GM19397 (cell line): ENCODE data around the gene STAB1.

Experiments
- ATAC-seq: cut with Tn5 transposase; IDR thresholded peaks from one replicate; pipeline ENCODE4 v1.9.1; 2021; ENCODE audit warnings: mild to moderate bottlenecking, moderate library complexity; ENCODE audit not compliant: unreplicated experiment

Gene STAB1, protein sequence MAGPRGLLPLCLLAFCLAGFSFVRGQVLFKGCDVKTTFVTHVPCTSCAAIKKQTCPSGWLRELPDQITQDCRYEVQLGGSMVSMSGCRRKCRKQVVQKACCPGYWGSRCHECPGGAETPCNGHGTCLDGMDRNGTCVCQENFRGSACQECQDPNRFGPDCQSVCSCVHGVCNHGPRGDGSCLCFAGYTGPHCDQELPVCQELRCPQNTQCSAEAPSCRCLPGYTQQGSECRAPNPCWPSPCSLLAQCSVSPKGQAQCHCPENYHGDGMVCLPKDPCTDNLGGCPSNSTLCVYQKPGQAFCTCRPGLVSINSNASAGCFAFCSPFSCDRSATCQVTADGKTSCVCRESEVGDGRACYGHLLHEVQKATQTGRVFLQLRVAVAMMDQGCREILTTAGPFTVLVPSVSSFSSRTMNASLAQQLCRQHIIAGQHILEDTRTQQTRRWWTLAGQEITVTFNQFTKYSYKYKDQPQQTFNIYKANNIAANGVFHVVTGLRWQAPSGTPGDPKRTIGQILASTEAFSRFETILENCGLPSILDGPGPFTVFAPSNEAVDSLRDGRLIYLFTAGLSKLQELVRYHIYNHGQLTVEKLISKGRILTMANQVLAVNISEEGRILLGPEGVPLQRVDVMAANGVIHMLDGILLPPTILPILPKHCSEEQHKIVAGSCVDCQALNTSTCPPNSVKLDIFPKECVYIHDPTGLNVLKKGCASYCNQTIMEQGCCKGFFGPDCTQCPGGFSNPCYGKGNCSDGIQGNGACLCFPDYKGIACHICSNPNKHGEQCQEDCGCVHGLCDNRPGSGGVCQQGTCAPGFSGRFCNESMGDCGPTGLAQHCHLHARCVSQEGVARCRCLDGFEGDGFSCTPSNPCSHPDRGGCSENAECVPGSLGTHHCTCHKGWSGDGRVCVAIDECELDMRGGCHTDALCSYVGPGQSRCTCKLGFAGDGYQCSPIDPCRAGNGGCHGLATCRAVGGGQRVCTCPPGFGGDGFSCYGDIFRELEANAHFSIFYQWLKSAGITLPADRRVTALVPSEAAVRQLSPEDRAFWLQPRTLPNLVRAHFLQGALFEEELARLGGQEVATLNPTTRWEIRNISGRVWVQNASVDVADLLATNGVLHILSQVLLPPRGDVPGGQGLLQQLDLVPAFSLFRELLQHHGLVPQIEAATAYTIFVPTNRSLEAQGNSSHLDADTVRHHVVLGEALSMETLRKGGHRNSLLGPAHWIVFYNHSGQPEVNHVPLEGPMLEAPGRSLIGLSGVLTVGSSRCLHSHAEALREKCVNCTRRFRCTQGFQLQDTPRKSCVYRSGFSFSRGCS (N-terminal part only)

DNA sequence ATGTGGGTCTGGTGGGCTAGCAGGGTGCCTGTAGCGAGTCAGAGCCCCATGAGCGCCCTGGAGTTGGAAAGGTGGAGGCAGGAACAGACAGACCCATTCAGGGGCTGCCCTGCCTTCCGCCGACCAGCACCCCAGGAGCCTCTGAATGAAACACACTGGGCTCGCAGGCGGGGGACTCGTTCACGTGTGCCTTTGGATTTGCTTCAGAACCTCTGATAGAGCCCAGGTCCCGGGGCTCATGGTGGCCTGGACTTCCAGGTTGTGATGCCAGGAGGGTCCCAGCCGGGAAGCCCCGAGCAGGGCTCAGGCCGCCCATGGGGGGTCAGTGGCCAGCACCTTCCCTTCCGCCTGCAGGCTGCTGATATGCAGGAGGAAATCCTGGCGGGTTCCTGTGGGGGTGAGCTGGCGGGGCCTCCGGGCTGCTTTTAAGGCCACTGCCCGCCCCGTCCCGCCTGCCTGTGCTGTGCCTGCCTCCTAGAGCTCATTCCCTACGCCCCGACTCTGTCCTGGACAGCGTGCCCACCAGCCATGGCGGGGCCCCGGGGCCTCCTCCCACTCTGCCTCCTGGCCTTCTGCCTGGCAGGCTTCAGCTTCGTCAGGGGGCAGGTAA lies at the start of gene STAB1:
Gene STAB1, plus strand, starts transcription at position 453 of the 610 bp plus-strand sequence. Its CDS starts 76 bp downstream, at position 529.
- ATAC-seq: no peak

DNA sequence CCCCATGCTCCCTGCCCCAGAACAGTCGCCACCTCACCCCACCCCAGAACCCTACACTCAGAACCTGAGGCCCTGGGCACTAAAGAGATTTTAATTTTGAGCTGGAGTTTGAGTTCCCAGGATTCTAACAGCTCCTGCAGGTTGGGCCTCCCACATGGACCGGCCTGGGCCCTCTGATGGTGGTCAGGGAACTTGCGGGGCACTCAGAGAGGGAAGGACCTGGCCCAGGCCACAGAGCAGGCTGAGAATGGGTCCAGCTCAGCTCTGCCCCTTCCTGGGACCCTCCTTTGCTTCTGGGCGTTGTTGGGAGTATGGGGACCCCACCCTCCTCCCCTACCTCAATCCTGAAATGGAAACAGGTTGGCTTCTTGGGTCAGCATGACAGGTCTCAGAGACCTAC lies 49.1 kb upstream of the STAB1 start:
- ATAC-seq: no peak

DNA sequence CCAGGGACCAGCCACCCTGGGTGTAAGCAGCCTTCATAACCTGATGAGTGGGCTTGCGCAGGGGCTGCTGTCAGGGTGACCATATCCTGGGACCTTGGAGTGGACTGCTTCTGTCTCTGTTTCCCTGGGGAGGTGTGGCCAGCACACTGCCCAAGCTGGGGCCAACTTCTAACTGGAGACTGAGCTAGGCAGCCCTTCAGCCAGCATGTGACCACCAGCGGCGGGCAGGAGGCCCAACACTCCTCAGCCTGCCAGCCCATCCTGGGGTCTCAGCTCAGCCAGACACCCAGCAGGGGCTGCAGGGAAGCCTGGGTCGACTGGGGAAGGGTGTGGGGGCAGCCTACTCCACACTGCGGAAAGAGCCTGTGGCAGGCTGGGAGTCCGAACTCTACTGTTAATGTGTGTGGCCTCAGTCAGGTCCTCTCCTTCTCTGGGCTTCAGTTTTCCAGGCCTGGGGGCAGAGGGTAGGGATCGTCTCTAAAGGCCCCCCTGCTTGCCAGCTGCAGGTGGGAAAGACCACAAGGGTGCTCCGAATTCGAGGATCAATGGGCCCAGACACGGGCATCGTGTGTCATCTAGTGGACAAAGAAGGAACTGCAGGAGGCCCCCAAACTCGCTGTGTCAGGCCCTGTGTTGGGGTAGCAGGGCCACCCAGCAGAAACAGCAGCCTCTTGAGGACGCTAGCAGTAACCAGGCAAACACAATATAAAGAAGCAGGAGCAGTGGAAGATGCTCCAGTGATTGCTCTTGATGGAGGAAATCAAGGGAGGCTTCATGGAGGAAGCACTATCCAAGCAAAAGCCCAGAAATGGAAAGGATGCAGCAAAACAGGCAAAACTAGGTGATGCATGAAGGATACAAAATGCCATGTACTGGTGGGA lies 48.3 kb upstream of the STAB1 start:
- ATAC-seq: no peak

DNA sequence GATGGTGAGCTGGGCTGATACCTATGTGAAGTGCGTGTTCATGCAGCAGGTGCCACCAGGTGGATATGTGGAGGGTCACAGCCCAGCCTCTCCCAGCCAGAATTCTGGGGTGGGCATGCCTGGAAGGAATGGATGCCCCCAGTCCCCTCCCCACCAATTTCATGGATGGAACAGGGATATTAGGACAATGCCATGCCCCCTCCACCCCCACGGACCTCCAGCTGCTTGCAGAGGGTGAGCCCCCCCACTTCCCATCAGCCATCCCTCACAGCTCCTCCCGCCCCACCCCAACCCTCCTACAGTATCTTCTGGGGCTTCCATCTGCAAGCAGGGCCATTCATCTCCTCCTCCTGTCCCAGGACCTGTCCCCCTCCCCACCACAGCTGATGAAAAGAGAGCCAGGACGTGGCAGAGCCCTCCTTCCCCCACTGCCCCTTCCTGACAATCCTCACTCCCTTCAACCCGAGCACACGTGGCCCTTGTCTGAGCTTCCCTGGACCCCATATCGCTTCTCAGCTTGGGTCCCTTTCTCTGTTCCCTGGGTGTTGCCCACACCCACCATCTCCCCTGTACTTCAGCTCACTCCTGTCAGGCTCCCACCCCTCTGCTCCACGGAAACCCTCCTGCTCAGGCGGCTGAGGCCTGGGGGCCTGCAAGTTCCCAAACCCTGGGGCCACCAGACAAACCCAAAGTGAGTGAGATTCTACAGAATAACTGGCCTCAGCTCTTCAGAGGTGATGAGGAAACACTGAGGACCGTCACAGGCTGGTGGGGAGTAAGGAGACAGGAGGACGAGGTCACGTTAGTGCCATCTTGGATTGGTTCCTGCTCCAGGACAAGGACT lies 47.4 kb upstream of the STAB1 start:
- ATAC-seq: no peak

DNA sequence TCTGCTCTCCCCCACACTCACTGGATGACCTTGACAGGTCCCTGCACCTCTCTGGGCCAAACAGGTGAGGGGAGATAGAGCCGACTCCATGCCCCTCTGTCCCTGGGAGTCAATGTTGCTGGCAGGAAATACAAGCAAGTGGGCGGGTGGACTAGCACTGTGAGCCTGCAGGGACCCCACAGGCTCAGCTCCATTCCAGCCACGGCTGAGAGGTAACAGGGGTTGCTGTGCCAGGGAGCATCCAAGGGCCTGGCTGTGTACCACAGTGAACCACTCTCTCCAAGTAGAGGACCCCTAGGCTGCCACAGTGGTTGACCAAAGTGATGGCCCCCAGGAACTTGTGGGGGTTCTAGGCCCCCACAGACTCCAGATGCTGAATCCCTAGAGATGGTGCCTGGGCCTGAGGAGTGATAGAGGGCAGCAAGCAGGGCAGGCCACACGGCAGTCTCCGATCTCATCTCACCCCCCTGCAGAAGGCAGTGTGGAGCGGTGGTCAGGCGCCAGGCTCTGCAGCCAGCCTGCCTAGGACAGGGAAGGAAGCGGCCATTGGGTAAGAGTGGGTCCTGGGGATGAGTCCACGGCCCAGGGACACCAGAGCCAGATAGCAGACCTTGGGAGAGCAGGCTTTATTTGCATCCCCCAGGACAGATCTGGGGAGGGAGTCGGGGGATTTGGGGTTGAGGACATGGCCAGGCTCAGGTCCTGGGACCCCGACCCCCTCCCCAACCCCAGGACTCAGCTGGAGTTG lies 44.5 kb upstream of the STAB1 start:
- no peak for ATAC-seq

DNA sequence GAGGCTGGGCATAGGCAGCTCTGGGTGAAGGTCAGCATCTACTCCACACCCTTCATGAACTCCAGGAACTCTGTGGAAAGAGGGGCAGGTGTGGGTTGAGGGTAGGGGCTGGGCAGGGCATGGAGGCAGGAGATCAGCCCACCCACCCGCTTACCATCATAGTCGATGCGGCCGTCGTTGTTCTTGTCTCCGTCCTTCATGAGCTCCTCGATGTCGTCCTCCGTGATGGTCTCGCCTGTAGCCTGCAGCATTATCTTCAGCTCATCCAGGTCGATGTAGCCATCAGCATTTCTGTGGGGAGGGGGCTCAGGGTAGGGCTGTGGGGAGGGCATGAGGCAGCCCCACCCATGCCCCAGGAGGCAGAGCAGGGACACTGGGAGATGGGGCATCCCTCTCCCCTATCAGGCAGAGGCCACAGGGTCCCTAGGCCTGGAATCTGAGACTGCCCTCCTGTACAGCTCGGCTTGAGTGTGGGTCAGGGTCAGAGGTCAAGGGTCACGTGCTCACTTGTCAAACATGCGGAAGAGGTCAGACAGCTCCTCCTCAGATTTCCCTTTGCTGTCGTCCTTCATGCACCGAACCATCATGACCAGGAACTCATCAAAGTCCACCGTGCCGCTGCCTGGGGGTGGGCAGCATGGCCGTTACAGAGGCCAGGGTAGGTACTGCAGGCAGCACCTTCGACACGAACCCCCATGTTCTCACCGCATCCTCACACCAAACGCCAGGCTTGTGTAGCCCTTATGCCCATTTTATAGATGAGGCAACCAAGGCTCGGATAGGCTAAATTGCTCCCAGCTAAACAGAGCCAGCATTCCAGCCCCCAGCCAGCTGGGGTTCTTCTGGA lies 43.7 kb upstream of the STAB1 start:
- no peak for ATAC-seq

DNA sequence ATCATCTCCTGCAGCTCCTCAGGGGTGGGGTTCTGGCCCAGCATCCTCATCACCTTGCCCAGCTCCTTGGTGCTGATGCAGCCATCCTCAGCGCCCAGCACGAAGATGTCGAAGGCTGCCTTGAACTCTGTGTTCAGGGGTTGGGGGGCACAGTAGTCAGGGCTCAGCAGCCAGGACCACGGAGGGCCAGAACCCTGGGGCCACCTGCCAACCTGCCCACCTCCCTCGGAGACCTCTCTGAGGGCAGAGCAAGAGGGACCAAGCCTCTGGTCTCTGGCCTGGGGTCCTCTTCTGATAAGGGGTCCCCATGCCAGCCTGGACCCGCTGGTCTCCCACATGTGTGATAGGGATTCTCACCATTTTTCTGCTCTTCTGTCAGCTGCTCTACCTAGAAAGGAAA lies 43.0 kb upstream of the STAB1 start:
- no peak for ATAC-seq

DNA sequence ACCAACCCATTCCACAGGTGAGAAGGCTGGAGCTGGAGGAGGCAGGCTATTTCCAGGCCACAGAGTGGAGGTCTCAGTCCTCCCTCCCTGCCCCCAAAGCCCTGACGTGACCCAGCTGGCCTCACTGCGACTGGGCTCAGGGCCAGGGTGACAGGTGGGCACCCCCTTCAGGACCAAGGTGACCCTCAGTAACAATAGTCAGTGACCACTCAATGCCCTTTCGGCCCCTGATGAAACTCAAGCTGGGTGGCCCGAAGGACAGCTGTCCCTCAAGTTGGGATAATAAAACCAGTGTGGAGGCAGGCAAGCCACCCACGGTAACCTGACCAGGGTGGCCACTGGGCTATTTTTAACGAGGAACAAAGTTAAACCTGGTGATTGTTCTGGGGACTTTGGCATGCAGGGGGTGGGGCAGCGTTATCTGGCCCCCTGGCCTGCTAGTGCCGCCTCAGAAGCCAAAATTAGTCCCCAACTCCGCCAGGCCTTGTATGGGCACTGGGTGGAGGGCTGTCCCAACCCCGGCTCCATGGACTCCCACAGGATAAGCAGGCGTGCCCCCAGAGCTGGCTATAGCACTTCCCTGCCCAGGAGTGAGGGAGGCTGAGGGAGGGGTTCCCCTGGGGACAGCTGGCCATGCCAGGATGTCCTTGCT lies 42.4 kb upstream of the STAB1 start:
- ATAC-seq: no peak

DNA sequence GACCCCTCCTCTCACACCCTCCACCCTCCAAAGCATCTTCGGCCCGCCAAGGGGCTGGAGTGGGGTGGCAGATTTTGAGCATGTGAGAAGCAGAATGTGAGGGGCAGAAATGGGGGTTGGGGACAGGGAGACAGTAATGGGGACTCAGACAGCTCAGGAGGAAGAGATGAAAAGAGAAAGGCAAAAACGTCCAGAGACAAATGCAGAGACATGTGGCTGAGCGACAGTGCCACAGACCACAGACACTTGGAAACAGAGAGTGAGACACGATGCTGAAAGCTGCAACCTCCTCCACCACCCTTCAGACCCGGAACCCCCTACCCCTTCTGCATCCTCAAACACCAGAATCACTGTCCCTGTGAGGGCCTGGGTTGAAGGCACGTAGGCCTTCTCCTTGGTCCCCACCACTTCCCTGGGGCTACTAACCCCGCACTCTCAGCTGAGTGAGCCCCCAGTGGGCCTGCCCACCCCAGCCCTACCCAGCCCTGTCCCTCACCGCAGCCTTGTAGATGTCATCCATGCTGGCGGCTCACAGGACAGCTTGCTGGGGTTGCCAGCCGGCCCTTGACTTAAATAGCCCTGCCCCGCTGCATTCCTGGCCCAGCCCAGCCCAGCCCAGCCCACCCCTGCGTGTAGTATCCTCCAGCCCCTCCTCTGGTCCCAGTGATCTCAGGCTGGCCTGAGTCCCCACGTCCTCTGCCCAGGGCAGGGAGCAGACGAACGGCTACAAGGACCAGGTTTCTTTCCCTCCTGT lies 41.5 kb upstream of the STAB1 start, which contains the start of gene TNNC1:
Gene TNNC1, minus strand, starts transcription at position 546 of the 754 bp plus-strand sequence. Its CDS starts 26 bp downstream, at position 520.
- no peak for ATAC-seq

DNA sequence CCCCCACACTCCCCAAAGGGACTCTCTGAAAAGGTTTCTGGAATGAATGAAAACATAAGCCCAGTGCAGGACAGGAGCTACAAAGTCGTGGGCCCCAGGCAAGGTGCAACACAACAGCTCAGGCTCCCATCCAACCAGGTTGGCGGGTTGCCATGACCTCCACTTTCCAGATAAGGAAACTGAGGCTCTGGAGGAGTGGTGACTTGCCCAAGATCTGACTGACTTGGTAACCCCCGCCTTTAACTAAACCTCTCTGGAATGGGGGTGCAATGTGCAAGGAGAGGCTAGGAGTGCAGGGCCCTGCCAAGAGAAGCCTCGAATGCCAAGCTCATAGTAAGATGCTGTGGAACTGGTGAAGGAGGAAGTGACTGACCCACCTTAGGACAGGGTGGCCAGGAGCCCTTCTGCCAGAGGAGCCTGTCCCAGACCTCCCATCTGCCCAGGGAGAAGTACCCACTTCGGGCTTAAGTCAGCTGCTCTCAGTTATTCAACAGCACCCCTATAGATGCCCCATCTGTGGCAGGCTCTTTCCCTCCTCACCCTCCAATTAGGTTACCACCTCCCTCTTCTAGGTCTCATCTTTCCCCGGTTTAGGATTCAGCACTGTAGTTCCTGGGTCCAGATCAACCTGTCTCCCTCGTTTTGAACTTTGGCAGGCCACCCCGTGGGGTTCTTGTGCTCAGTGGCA lies 40.7 kb upstream of the STAB1 start:
- ATAC-seq: no peak

DNA sequence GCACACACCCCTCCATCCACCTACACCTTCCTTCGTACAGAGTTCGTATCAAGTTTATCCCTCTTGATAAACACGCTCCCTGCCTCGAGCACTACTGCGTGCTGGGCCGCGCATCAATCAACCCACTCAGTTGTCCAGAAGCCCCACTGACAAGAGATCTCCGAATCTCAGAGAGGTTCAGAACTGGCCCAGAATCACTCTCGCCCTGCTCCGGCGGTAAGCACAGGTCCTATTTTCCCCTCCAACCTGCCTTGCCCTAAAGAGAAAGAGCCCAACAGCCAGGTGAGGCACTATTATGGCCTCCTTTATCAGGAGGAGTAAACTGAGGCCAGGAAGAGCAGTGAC lies 40.2 kb upstream of the STAB1 start:
- ATAC-seq: peak; percentile 6

DNA sequence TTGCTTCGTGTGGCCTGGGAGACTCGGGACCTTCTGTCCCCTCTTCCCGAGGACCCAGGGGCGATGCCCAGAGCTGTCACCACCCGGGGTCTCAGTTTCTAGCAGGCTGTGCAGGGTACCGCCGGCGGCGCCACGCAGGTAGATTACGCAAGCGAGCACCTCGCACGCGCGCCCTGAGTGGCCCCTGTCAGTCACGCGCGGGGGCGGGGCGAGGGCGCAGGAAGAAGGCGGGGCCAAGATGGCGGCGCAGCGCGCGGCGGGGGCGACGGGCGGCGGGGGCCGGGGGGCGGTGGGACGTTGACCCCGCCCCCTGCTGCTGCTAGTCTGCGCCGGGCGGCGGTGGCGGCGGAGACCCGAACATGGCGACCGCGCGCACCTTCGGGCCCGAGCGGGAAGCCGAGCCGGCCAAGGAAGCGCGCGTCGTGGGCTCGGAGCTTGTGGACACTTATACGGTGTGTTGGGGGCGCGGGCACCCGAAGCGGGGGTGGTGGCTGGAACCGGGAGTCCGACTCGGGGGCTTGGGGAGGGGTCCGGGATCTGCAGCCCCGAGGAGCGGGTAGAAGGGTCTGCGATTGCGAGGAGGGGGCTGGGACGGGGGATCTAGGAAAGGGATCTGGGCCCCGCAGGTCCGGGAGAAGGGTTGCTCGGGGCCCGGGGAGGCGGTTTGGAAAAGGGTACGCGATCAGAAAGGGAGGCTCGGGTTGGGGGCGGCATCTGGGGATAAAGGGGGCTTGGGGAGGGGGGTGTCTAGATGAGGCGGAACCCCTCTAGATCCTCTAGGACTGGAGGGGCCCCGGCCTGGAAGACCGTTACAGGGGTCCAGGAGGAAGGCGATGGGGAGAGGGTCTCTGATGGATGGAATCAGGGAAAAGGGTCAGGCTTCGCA lies 39.6 kb upstream of the STAB1 start, which contains the start of gene NISCH:
Gene NISCH, plus strand, starts transcription at position 322 of the 886 bp plus-strand sequence. Its CDS starts 38 bp downstream, at position 360.
- peak; percentile 81 for ATAC-seq

DNA sequence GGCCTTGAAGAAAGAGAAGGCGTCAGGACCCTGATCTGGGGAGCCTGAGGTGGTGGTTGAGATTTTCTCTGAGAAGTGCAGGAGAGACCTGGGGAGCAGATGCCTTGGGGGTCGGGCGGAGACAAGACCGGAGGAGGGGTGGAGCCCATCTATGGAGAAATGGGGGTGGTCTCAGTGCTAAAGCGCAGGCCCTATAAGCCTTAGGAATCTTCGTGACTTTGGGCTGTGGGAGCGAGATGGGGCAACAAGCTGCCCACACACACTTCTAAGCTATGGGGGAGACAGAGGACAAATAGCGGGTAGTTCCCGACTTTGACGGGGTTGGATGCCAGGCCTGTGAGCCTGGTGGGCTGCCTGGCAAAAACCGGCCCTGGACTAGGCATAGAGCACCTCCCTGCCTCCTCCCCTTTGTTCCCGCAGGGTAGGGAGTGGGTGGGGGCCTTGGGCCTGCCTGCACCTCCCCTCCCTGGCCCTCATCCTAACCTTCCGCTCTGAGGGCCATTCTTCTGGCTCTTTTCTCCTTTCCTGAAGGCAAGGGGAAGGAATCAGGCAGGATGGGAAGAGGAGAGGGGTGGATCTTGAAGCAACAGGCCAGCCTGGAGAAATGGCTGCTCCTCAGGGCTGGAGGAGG lies 38.9 kb upstream of the STAB1 start:
- no peak for ATAC-seq

DNA sequence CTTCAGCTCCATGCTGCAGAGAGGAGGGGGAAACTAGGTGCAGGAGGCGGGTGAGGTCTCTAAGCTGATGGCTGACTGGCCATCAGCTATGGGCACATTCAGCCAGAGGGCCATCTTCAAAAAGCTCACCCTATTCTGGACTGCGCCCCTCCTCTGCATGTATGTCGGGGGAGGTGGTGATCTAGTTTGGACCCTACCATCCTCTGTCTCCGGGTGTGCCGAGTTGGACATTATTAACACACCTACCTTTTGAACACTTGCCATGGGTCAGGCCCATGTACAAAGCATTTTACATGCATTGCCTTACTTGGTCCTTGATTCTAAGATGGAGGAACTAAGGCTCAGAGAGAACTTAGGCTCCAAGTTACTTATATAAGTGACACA lies 38.3 kb upstream of the STAB1 start:
- no peak for ATAC-seq
